HepG2 (cell line): ENCODE results near the gene SNX12. TPM values are rescaled to one million over a fixed set of nuclear protein-coding genes. Genes with fewer than 3 reads are reported as not detected.
A peak's percentile ranks its signal among the peaks of the same experiment; 100 is the strongest.

ENCODE experiments used
- ATF1 ChIP-seq: IDR thresholded peaks from 2 replicates; pipeline ENCODE4 v1.6.1; 2016; ENCODE audit warnings: mild to moderate bottlenecking, control low read depth
- ESRRA ChIP-seq: sonication (generic); formaldehyde crosslinking; IDR thresholded peaks from 2 replicates; pipeline ENCODE4 v1.5.1; 2020; ENCODE audit warnings: mild to moderate bottlenecking, low read depth, missing genetic modification reagents
- FOXA3 ChIP-seq: IDR thresholded peaks from 2 replicates; pipeline ENCODE4 v1.6.1; 2016; ENCODE audit warnings: missing genetic modification reagents, missing compliant biosample characterization
- FOXK1 ChIP-seq: sonication (generic); formaldehyde crosslinking; IDR thresholded peaks from 2 replicates; pipeline ENCODE4 v1.4.0; 2020; ENCODE audit warnings: low read depth, missing genetic modification reagents, borderline replicate concordance
- HCFC1 ChIP-seq: fragments of 150-350 bp; IDR thresholded peaks from 2 replicates; pipeline ENCODE4 v1.6.1; 2014; ENCODE audit warnings: low read depth, low read length
- HDAC1 ChIP-seq: sonication (generic); formaldehyde crosslinking; IDR thresholded peaks from 2 replicates; pipeline ENCODE4 v1.5.1; 2020; ENCODE audit warnings: mild to moderate bottlenecking, missing genetic modification reagents
- HHEX ChIP-seq: IDR thresholded peaks from 2 replicates; pipeline ENCODE4 v1.6.1; 2016; ENCODE audit warnings: control low read depth
- HMGA1 ChIP-seq: sonication (generic); formaldehyde crosslinking; conservative IDR thresholded peaks from 2 replicates; pipeline ENCODE4 v1.4.0; 2020; ENCODE audit warnings: missing genetic modification reagents
- HOXA7 ChIP-seq: sonication (generic); formaldehyde crosslinking; IDR thresholded peaks from 2 replicates; pipeline ENCODE4 v1.8.1; 2022; ENCODE audit warnings: mild to moderate bottlenecking, missing genetic modification reagents, moderate library complexity
- KMT2B ChIP-seq: IDR thresholded peaks from 2 replicates; pipeline ENCODE4 v1.6.1; 2016; ENCODE audit warnings: missing genetic modification reagents, missing compliant biosample characterization
- NFE2 ChIP-seq: sonication (generic); formaldehyde crosslinking; IDR thresholded peaks from 2 replicates; pipeline ENCODE4 v1.4.0; 2020; ENCODE audit warnings: missing genetic modification reagents
- NONO ChIP-seq, 2 experiments: fragments of 450-650 bp in 1 of 2; sonication (generic) in 1 of 2; formaldehyde crosslinking in 1 of 2; IDR thresholded peaks in 1 of 2; conservative IDR thresholded peaks in 1 of 2; 2 replicates each; pipeline versions ENCODE4 v1.6.1 to v1.8.0; 2017 to 2022; ENCODE audit warnings: mild to moderate bottlenecking in 1 of 2, missing genetic modification reagents in 1 of 2, moderate library complexity in 1 of 2
- POLR2A ChIP-seq, 2 experiments: IDR thresholded peaks; 2 replicates each; pipeline ENCODE4 v1.6.1; 2011; ENCODE audit warnings: low read depth in 2 of 2, low read length in 2 of 2, mild to moderate bottlenecking in 1 of 2, moderate library complexity in 1 of 2; ENCODE audit not compliant: insufficient read depth in 1 of 2
- POLR2AphosphoS5 ChIP-seq: IDR thresholded peaks from 2 replicates; pipeline ENCODE4 v1.6.1; 2012; ENCODE audit warnings: low read depth, low read length
- RFXAP ChIP-seq: sonication (generic); formaldehyde crosslinking; IDR thresholded peaks from 2 replicates; pipeline ENCODE4 v1.4.0; 2020; ENCODE audit warnings: missing genetic modification reagents, borderline replicate concordance
- SIN3A ChIP-seq: IDR thresholded peaks from 2 replicates; pipeline ENCODE4 v1.6.1; 2011; ENCODE audit warnings: low read depth, mild to moderate bottlenecking, control low read depth, low read length, borderline replicate concordance
- SPEN ChIP-seq: sonication (generic); formaldehyde crosslinking; IDR thresholded peaks from 2 replicates; pipeline ENCODE4 v1.5.1; 2020; ENCODE audit warnings: low read depth, mild to moderate bottlenecking, missing genetic modification reagents
- SRY ChIP-seq: sonication (generic); formaldehyde crosslinking; IDR thresholded peaks from 2 replicates; pipeline ENCODE4 v1.8.0; 2022; ENCODE audit warnings: mild to moderate bottlenecking, missing genetic modification reagents
- TFDP1 ChIP-seq: IDR thresholded peaks from 2 replicates; pipeline ENCODE4 v1.6.1; 2016; ENCODE audit warnings: missing compliant biosample characterization, missing genetic modification reagents, borderline replicate concordance
- TIGD3 ChIP-seq: sonication (generic); formaldehyde crosslinking; IDR thresholded peaks from 2 replicates; pipeline ENCODE4 v1.5.1; 2020; ENCODE audit warnings: mild to moderate bottlenecking, missing genetic modification reagents, borderline replicate concordance
- ZNF124 ChIP-seq: sonication (generic); formaldehyde crosslinking; IDR thresholded peaks from 2 replicates; pipeline ENCODE4 v1.4.0; 2020; ENCODE audit warnings: missing genetic modification reagents
- ZNF205 ChIP-seq: IDR thresholded peaks from 2 replicates; pipeline ENCODE4 v1.6.1; 2018; ENCODE audit warnings: missing biosample characterization, missing genetic modification reagents
- ZNF350 ChIP-seq: sonication (generic); formaldehyde crosslinking; IDR thresholded peaks from 2 replicates; pipeline ENCODE4 v1.4.0; 2020; ENCODE audit warnings: mild to moderate bottlenecking, low read depth, missing genetic modification reagents, borderline replicate concordance
- ZNF510 ChIP-seq: sonication (generic); formaldehyde crosslinking; IDR thresholded peaks from 2 replicates; pipeline ENCODE4 v1.4.0; 2020; ENCODE audit warnings: low read depth, mild to moderate bottlenecking, missing genetic modification reagents
- ZNF512 ChIP-seq: sonication (generic); formaldehyde crosslinking; IDR thresholded peaks from 2 replicates; pipeline ENCODE4 v1.4.0; 2020; ENCODE audit warnings: mild to moderate bottlenecking, missing genetic modification reagents
- ZNF530 ChIP-seq: sonication (generic); formaldehyde crosslinking; IDR thresholded peaks from 2 replicates; pipeline ENCODE4 v1.5.0; 2020; ENCODE audit warnings: low read depth, mild to moderate bottlenecking, missing genetic modification reagents
- ZNF547 ChIP-seq: sonication (generic); formaldehyde crosslinking; IDR thresholded peaks from 2 replicates; pipeline ENCODE4 v1.5.1; 2020; ENCODE audit warnings: mild to moderate bottlenecking, missing genetic modification reagents
- ZNF816 ChIP-seq: sonication (generic); formaldehyde crosslinking; IDR thresholded peaks from 2 replicates; pipeline ENCODE4 v1.8.0; 2022; ENCODE audit warnings: missing genetic modification reagents, mild to moderate bottlenecking, borderline replicate concordance
- polyA plus RNA-seq, 8 experiments: library from polyadenylated mRNA; depleted of rRNA in 3 of 8; stranded (reverse) in 7 of 8; unstranded in 1 of 8; fragments of >200 nt; fragmentation: Illumina TruSeq in 4 of 8; extraction: Trizol in 4 of 8; gene quantifications; 2 replicates each; pipeline versions ENCODE4 v1.2.1 to v1.2.3, GENCODE V29; 2011 to 2016; ENCODE audit warnings: low read depth in 4 of 8, missing spikeins in 1 of 8, mixed read lengths in 1 of 8; ENCODE audit not compliant: insufficient read depth in 1 of 8
- total RNA-seq, 5 experiments: library from RNA; depleted of rRNA; stranded (reverse); fragments of >200 nt; fragmentation: Illumina TruSeq; extraction: Trizol; gene quantifications; 2 replicates each; pipeline ENCODE4 v1.2.3, GENCODE V29; 2016; ENCODE audit warnings: low read depth in 1 of 5

SNX12 gene
- total and polyA plus RNA-seq, 2 of the 13 experiments (the other 11 are each of a cell fraction or from before 2014, with no cell fraction given), result 30.3 to 42.2 TPM

GRCh38 chrX:71068044-71068918 lies at the start of gene SNX12 (continued):
- no peak for TF ChIP-seq TIGD3 (CRISPR knock-in tag)
- TF ChIP-seq NFE2 (CRISPR knock-in tag), result no peak
- no peak for TF ChIP-seq HOXA7 (CRISPR knock-in tag)
- TF ChIP-seq TFDP1 (CRISPR knock-in tag), result no peak
- TF ChIP-seq NONO (IDR thresholded peaks at IDR 0.05), result no peak
- TF ChIP-seq NONO (CRISPR knock-in tag; conservative IDR thresholded peaks at IDR 0.05), result peak; percentile 37; the same call in 1 of the 2 replicates
- TF ChIP-seq ZNF124, result 0 out of 2 replicates have a peak, but pooled peaks have one; percentile 36
- no peak for TF ChIP-seq ZNF510 (CRISPR knock-in tag)
- no peak for TF ChIP-seq ZNF816 (CRISPR knock-in tag)
- no peak for TF ChIP-seq ZNF205 (CRISPR knock-in tag)
- no peak for TF ChIP-seq ZNF350 (CRISPR knock-in tag)
- peak; percentile 40; the same call in 1 of the 2 replicates for TF ChIP-seq FOXA3 (CRISPR knock-in tag)
- TF ChIP-seq HDAC1, result peak; percentile 58; the same call in 1 of the 2 replicates
- no peak for TF ChIP-seq ZNF530 (CRISPR knock-in tag)
- peak; percentile 43; the same call in 1 of the 2 replicates for TF ChIP-seq SIN3A
- peak; percentile 60; the same call in 1 of the 2 replicates for TF ChIP-seq ATF1 (CRISPR knock-in tag)
- TF ChIP-seq KMT2B (CRISPR knock-in tag), result peak; percentile 71
- TF ChIP-seq FOXK1, result peak; percentile 86; the same call in 1 of the 2 replicates
- no peak for TF ChIP-seq ESRRA
- no peak for TF ChIP-seq SRY (CRISPR knock-in tag)
- peak; percentile 46; the same call in 1 of the 2 replicates for TF ChIP-seq ZNF547
- TF ChIP-seq HCFC1, result peak; percentile 79
- peak; percentile 88 for TF ChIP-seq SPEN (CRISPR knock-in tag)
- no peak for TF ChIP-seq ZNF512
- peak; percentile 83 for TF ChIP-seq POLR2AphosphoS5
- no peak for TF ChIP-seq HHEX (CRISPR knock-in tag)
- peak; percentile 99 for TF ChIP-seq RFXAP (CRISPR knock-in tag)
- TF ChIP-seq POLR2A (IDR thresholded peaks at IDR 0.05; ENCODE audit: insufficient read depth in 1 of 2, low read depth in 2 of 2, low read length in 2 of 2), result peak in 1 of 2 experiments; percentile 79; a peak in 2 of 4 replicates
- TF ChIP-seq HMGA1 (CRISPR knock-in tag), result no peak
